Parathyroid adenoma (tissue), 2 donors: ENCODE results near the gene DUS1L.

ENCODE experiments used
- H2AFZ ChIP-seq: fragments of 300-600 bp; sonication (generic); one replicate; pipeline ENCODE4 v1.7.0; 2017; ENCODE audit warnings: antibody characterized with exemption, mild to moderate bottlenecking
- H3K27ac ChIP-seq: fragments of 300-600 bp; sonication (generic); one replicate; pipeline ENCODE4 v1.7.0; 2017
- H3K27me3 ChIP-seq: fragments of 300-600 bp; sonication (generic); one replicate; pipeline ENCODE4 v1.7.0; 2017; ENCODE audit warnings: low read length; ENCODE audit not compliant: control insufficient read depth, insufficient read depth
- H3K36me3 ChIP-seq: fragments of 300-600 bp; sonication (generic); one replicate; pipeline ENCODE4 v1.7.0; 2017; ENCODE audit warnings: low read length; ENCODE audit not compliant: control insufficient read depth, insufficient read depth
- H3K4me1 ChIP-seq: fragments of 300-600 bp; sonication (generic); one replicate; pipeline ENCODE4 v1.7.0; 2017; ENCODE audit warnings: control low read depth
- H3K4me2 ChIP-seq: fragments of 300-600 bp; sonication (generic); one replicate; pipeline ENCODE4 v1.7.0; 2017; ENCODE audit warnings: low read length
- H3K4me3 ChIP-seq: fragments of 300-600 bp; sonication (generic); one replicate; pipeline ENCODE4 v1.7.0; 2017; ENCODE audit warnings: low read depth, low read length
- H3K79me2 ChIP-seq: fragments of 300-600 bp; sonication (generic); one replicate; pipeline ENCODE4 v1.7.0; 2017; ENCODE audit warnings: control low read depth
- H3K9ac ChIP-seq: fragments of 300-600 bp; sonication (generic); one replicate; pipeline ENCODE4 v1.7.0; 2017; ENCODE audit warnings: mild to moderate bottlenecking
- H3K9me3 ChIP-seq: fragments of 300-600 bp; sonication (generic); one replicate; pipeline ENCODE4 v1.7.0; 2017; ENCODE audit warnings: low read length; ENCODE audit not compliant: control insufficient read depth
- CTCF ChIP-seq: fragments of 300-600 bp; sonication (generic); IDR thresholded peaks from one replicate; pipeline ENCODE4 v1.7.0; 2017; ENCODE audit warnings: antibody characterized with exemption, mild to moderate bottlenecking
- donor health status: primary hyperparathyroidism.

DUS1L gene

GRCh38 chr17:82105417-82105881, 39.8 kb upstream of the DUS1L start:
- Histone ChIP-seq H3K4me2 (peak overlapping the region; percentile 54), H3K4me3 (no peak overlapping the region), H3K4me1 (peaks cover 36% of the 10 kb centered on the region), H3K9me3 (no peaks in the 10 kb centered on the region), H2AFZ (peak overlapping the region; percentile 88), H3K79me2 (no peaks in the 10 kb centered on the region), H3K27ac (peak overlapping the region; percentile 88), H3K9ac (no peak overlapping the region), H3K27me3 (no peaks in the 10 kb centered on the region), H3K36me3 (no peaks in the 10 kb centered on the region)
- TF ChIP-seq CTCF, result no peak

- Histone ChIP-seq H3K9me3 (no peaks in the 10 kb centered on the region), H3K36me3 (no peaks in the 10 kb centered on the region), H3K27me3 (no peaks in the 10 kb centered on the region), H2AFZ (no peak overlapping the region), H3K9ac (no peak overlapping the region), H3K4me1 (peaks cover 36% of the 10 kb centered on the region), H3K27ac (peak overlapping the region; percentile 88), H3K4me3 (no peak overlapping the region), H3K4me2 (peak overlapping the region; percentile 25), H3K79me2 (no peaks in the 10 kb centered on the region)
- TF ChIP-seq CTCF, result no peak
Measured at GRCh38 chr17:82104797-82105416, 39.3 kb upstream of the DUS1L start.

GRCh38 chr17:82103553-82104451, 38.2 kb upstream of the DUS1L start:
- Histone ChIP-seq H3K9ac (no peak overlapping the region), H3K4me3 (no peak overlapping the region), H3K9me3 (no peaks in the 10 kb centered on the region), H3K4me1 (peaks cover 42% of the 10 kb centered on the region), H3K4me2 (peak overlapping the region; percentile 45), H2AFZ (peak overlapping the region; percentile 47), H3K79me2 (no peaks in the 10 kb centered on the region), H3K27ac (peak overlapping the region; percentile 88), H3K36me3 (no peaks in the 10 kb centered on the region), H3K27me3 (no peaks in the 10 kb centered on the region)
- TF ChIP-seq CTCF, result no peak

- Histone ChIP-seq H3K9me3 (no peaks in the 10 kb centered on the region), H3K79me2 (no peaks in the 10 kb centered on the region), H3K4me2 (no peak overlapping the region), H3K4me3 (no peak overlapping the region), H3K27me3 (no peaks in the 10 kb centered on the region), H3K9ac (no peak overlapping the region), H3K4me1 (peaks cover 44% of the 10 kb centered on the region), H3K36me3 (no peaks in the 10 kb centered on the region), H3K27ac (peak overlapping the region; percentile 45), H2AFZ (no peak overlapping the region)
- no peak for TF ChIP-seq CTCF
Measured at GRCh38 chr17:82101767-82102679, 36.4 kb upstream of the DUS1L start.
